K562 (cell line): ENCODE results near the gene DNAJC13. TPM values are rescaled to one million over a fixed set of nuclear protein-coding genes. Genes with fewer than 3 reads are reported as not detected.

Experiments
- AFF4 ChIP-seq: sonication (generic); formaldehyde crosslinking; IDR thresholded peaks from 2 replicates; pipeline ENCODE4 v1.8.0; 2023; ENCODE audit warnings: mild to moderate bottlenecking, missing genetic modification reagents
- BACH1 ChIP-seq: fragments of 200-800 bp; sonication (Bioruptor generic); IDR thresholded peaks from 2 replicates; pipeline ENCODE4 v1.6.1; 2016; ENCODE audit warnings: missing genetic modification characterization, missing compliant biosample characterization
- CBX3 ChIP-seq, 2 experiments: IDR thresholded peaks; 1 replicate in 1 of 2; 2 replicates in 1 of 2; pipeline ENCODE4 v1.6.1; 2012; ENCODE audit warnings: inconsistent platforms in 2 of 2, low read length in 2 of 2, borderline replicate concordance in 1 of 2, control low read depth in 1 of 2
- E2F1 ChIP-seq: sonication (generic); formaldehyde crosslinking; IDR thresholded peaks from 2 replicates; pipeline ENCODE4 v1.8.1; 2023; ENCODE audit warnings: mild to moderate bottlenecking, missing genetic modification reagents, moderate library complexity
- MTA1 ChIP-seq: fragments of 450-650 bp; IDR thresholded peaks from 2 replicates; pipeline ENCODE4 v1.6.1; 2017; ENCODE audit warnings: borderline replicate concordance
- NBN ChIP-seq: fragments of 450-650 bp; IDR thresholded peaks from 2 replicates; pipeline ENCODE4 v1.6.1; 2016; ENCODE audit warnings: low read depth, mild to moderate bottlenecking
- NELFE ChIP-seq: IDR thresholded peaks from 2 replicates; pipeline ENCODE4 v1.6.1; 2011; ENCODE audit warnings: mild to moderate bottlenecking; ENCODE audit not compliant: insufficient read depth, insufficient read length
- PTBP1 ChIP-seq: fragments of 200-400 bp; formaldehyde crosslinking; IDR thresholded peaks from 2 replicates; pipeline ENCODE4 v1.6.1; 2017; ENCODE audit warnings: low read depth, low read length
- RCOR1 ChIP-seq, 2 experiments: IDR thresholded peaks; 2 replicates each; pipeline ENCODE4 v1.6.1; 2012; ENCODE audit warnings: low read depth in 2 of 2, low read length in 2 of 2, borderline replicate concordance in 1 of 2, improper control_type of control experiment in 1 of 2
- SMAD4 ChIP-seq: fragments of 250-450 bp; sonication (Bioruptor Pico); conservative IDR thresholded peaks from 2 replicates; pipeline ENCODE4 v1.8.0; 2021; ENCODE audit warnings: inconsistent platforms, mild to moderate bottlenecking, moderate library complexity
- SMARCE1 ChIP-seq: fragments of 450-650 bp; IDR thresholded peaks from 2 replicates; pipeline ENCODE4 v1.7.1; 2016; ENCODE audit warnings: mild to moderate bottlenecking
- ZKSCAN1 ChIP-seq: fragments of 150-350 bp; IDR thresholded peaks from 2 replicates; pipeline ENCODE4 v1.6.1; 2016; ENCODE audit warnings: low read depth, low read length
- ZNF121 ChIP-seq: sonication (generic); formaldehyde crosslinking; conservative IDR thresholded peaks from 2 replicates; pipeline ENCODE4 v1.8.0; 2022; ENCODE audit warnings: missing genetic modification reagents
- ZNF24 ChIP-seq: fragments of 450-650 bp; IDR thresholded peaks from 2 replicates; pipeline ENCODE4 v1.6.1; 2016
- ZNF384 ChIP-seq: IDR thresholded peaks from 2 replicates; pipeline ENCODE4 v1.6.1; 2012; ENCODE audit warnings: low read depth, low read length, improper control_type of control experiment
- ZNF511 ChIP-seq: sonication (generic); formaldehyde crosslinking; IDR thresholded peaks from 2 replicates; pipeline ENCODE4 v1.8.0; 2022; ENCODE audit warnings: mild to moderate bottlenecking, missing genetic modification reagents
- polyA plus RNA-seq, 8 experiments: library from polyadenylated mRNA; depleted of rRNA in 4 of 8; stranded (reverse) in 5 of 8; unstranded in 3 of 8; fragments of >200 nt; fragmentation: Nextera tagmentation in 2 of 8; fragmentation: Illumina TruSeq in 1 of 8; extraction: Ambion mirVana in 2 of 8; extraction: Trizol in 1 of 8; gene quantifications; 2 replicates each; pipeline versions ENCODE4 v1.2.1 to v1.2.3, GENCODE V29; 2011 to 2014; ENCODE audit warnings: inconsistent platforms in 1 of 8, missing spikeins in 1 of 8
- total RNA-seq, 7 experiments: library from RNA; depleted of rRNA in 6 of 7; stranded (reverse); fragments of >200 nt in 6 of 7; fragmentation: Illumina TruSeq in 2 of 7; extraction: Trizol in 2 of 7; gene quantifications; 2 replicates each; pipeline versions ENCODE4 v1.2.1 to v1.2.3, GENCODE V29; 2011 to 2021; ENCODE audit warnings: low replicate concordance in 1 of 7
- TF ChIP-seq, protein P1 (sequence below): fragments of 250-450 bp; sonication (Bioruptor Pico); IDR thresholded peaks from 2 replicates; pipeline ENCODE4 v1.5.0; 2021; ENCODE audit warnings: mild to moderate bottlenecking, borderline replicate concordance
- TF ChIP-seq, protein P2 (sequence below): fragments of 450-650 bp; IDR thresholded peaks from 2 replicates; pipeline ENCODE4 v1.6.1; 2016; ENCODE audit warnings: antibody characterized with exemption

DNAJC13 gene
- total and polyA plus RNA-seq, 9 of the 15 experiments (the other 6 are each of a cell fraction or from before 2014, with no cell fraction given): 2.9 to 17.1 (median 10.2) TPM

- no peak for TF ChIP-seq AFF4
- TF ChIP-seq SMARCE1: no peak
- TF ChIP-seq NBN: no peak
- no peak for TF ChIP-seq ZNF511 (CRISPR knock-in tag)
- TF ChIP-seq ZNF384: no peak
- TF ChIP-seq E2F1 (CRISPR knock-in tag): no peak
- TF ChIP-seq ZNF24: no peak
- TF ChIP-seq BACH1: no peak
- no peak for TF ChIP-seq PTBP1
- TF ChIP-seq, protein P1, sequence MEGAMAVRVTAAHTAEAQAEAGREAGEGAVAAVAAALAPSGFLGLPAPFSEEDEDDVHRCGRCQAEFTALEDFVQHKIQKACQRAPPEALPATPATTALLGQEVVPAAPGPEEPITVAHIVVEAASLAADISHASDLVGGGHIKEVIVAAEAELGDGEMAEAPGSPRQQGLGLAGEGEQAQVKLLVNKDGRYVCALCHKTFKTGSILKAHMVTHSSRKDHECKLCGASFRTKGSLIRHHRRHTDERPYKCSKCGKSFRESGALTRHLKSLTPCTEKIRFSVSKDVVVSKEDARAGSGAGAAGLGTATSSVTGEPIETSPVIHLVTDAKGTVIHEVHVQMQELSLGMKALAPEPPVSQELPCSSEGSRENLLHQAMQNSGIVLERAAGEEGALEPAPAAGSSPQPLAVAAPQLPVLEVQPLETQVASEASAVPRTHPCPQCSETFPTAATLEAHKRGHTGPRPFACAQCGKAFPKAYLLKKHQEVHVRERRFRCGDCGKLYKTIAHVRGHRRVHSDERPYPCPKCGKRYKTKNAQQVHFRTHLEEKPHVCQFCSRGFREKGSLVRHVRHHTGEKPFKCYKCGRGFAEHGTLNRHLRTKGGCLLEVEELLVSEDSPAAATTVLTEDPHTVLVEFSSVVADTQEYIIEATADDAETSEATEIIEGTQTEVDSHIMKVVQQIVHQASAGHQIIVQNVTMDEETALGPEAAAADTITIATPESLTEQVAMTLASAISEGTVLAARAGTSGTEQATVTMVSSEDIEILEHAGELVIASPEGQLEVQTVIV (CRISPR knock-in tag): no peak
- TF ChIP-seq RCOR1 (IDR thresholded peaks at IDR 0.05; ENCODE audit: borderline replicate concordance in 1 of 2, low read depth in 2 of 2, low read length in 2 of 2): no peak
- no peak for TF ChIP-seq ZKSCAN1
- TF ChIP-seq, protein P2, sequence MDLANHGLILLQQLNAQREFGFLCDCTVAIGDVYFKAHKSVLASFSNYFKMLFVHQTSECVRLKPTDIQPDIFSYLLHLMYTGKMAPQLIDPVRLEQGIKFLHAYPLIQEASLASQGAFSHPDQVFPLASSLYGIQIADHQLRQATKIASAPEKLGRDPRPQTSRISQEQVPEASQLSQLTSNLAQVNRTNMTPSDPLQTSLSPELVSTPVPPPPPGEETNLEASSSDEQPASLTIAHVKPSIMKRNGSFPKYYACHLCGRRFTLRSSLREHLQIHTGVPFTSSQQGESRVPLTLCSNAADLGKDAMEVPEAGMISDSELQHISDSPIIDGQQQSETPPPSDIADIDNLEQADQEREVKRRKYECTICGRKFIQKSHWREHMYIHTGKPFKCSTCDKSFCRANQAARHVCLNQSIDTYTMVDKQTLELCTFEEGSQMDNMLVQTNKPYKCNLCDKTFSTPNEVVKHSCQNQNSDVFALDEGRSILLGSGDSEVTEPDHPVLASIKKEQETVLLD: no peak
- no peak for TF ChIP-seq ZNF121 (CRISPR knock-in tag)
- no peak for TF ChIP-seq NELFE
- no peak for TF ChIP-seq CBX3 (IDR thresholded peaks at IDR 0.05; ENCODE audit: borderline replicate concordance in 1 of 2, low read length in 2 of 2)
- no peak for TF ChIP-seq MTA1
- no peak for TF ChIP-seq SMAD4
Observed at GRCh38 chr3:132416807-132417694, at the start of gene DNAJC13 (continued).
